ENCODE data around the gene KIAA0930.

The KIAA0930 gene

DNA sequence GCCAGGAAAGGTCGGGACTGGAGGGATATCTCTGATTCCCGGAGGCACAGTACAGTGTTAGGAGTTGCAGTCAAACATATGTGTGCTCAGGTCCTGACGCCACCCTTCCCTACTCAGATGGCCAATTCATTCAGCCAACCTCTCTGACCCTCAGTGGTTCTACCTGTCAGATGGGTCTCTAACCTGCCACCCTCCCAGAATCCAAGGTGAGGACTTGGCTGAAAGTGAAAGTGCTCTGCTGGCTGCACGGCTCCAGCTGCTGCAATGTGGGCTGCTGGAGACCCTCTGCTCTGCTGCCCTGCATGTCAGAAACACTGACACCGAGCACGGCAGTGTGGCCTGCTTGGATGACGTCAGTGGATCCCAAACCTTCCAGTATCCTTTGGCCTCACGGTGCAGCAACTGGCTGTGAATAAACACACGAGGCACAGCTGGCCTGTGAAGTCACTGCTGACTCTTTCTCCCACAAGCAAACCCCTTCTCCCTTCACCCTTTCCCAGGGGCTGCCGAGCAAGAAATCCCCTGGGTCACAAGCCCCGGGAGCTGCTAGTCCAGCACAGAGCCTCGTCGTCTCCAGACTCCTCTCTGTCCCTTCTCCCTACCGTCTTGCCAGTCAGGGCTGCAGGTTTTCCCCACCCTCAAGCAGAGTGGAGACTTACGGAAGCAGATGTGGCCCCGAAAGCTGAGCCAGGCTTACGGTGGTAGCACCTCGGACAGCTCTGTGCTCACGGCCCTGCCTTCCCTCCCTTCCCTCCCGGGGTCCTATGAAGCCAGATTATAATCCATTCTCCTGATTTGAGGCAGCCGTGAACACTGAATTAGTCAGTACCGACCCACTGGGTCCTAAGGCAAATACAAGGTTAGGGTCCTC lies 24.3 kb downstream of the KIAA0930 start:
- DNase-seq, result no peak

DNA sequence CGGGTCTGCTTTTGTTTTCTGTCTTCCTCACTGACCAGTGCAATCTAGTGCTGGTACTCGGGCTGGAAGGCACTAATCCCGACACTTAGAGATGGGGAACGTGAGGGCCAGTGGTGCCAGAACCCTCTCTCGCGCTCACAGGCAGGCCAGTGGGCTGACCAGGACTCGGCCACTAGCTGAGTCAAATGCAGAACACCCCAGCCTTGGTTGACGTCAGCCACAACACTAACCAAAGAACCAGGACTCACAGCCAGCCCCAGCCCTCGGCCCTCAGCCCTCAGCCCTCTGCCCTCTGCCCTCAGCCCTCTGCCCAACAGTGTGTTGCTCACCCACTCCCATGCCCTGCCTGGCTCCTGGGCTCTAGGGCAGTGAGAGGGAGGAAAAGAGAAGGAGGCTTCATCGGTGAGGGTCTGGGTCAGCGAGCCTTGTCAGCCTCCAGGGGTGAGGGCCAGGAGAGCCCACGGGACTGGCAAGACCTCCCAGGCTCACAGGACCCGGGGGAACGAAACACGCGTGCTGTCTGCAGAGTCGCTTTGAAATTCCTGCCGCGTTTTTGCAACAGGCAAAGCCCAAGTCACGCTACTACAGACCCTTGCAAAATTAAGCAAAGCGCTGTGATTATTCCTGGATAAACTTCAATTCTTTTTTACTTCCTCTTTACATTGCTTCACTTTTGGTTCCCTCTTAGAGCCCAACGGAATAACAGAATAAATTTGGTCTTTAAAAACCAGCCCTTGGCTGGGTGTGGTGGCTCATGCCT lies 27.5 kb downstream of the KIAA0930 start:
- peak; percentile 41 for DNase-seq

DNA sequence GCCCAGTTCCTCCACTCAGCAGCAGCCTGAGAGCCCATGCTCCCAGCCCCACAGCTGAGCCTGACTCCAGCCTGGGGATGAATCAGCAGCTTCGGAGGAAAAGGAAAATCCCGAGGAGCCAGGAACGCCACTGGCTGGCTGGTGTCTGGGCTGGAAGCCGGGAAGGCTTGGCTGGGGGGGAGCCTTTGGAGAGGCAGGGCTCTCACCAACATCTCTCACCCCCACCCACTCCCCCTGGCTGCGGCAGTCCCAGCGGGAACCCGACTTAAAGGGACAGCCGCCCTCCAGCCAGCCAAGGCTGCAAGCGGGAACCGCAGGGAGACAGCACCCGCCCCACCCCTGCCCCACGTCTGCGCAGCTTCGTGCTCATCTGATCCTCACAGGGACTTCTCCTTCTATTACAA lies 28.4 kb downstream of the KIAA0930 start:
- DNase-seq, result no peak

DNA sequence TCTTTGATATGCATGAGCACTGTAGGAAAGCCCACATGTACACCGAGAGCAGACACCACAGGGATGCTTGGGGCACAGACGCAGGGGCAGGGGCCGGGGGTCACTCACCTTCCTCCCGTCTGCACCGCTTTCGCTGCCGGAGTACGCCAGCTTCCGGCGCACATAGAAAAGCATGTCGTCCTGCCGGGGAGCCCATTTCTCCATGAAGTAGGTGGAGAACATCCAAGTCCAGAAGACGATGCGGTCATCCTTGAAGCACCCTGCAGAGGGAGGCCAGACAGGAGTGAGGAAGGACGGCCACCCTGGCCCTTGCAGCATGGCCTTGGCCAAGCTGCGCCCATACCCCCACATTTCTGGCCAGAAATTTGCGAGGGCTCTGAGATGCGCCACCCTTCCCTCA lies 28.8 kb downstream of the KIAA0930 start:
- no peak for DNase-seq

DNA sequence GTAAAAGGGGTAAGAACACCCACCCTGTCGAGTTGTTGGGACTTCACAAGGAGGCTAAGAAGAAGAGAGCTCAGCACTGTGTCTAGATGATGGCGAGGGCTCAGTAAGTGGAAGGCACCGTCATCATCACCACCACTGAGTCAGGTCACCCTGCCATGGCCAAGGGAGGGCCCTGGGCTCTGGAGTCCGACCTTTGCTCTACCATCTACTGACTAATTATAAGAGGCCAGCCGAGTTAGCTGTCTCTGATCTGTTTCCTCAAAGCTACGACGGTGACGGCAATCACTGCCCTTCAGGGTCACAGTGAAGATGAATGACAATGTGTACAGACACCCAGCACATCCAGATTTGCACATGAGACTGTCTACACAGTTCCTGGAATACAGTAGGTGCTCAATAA lies 29.3 kb downstream of the KIAA0930 start:
- no peak for DNase-seq

DNA sequence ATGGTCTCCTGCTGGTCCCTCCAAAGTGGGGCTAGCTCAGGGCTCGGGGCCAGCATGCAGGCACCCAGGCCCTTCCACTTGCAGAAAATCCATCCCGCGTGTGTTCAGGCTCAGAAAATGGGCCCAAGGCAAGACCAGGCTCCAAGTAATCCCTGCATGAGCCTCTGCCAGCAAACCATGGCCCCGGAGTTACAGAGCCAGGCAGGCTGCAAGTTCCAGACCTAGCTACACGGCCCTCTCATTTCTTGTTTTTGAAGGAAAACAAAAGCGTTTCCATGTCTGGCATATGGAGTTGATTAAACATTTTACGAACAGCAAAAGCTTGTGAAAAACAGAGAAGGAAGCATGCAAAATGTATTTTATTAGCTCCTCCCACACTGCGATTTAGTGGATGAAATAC lies 29.7 kb downstream of the KIAA0930 start:
- no peak for DNase-seq

DNA sequence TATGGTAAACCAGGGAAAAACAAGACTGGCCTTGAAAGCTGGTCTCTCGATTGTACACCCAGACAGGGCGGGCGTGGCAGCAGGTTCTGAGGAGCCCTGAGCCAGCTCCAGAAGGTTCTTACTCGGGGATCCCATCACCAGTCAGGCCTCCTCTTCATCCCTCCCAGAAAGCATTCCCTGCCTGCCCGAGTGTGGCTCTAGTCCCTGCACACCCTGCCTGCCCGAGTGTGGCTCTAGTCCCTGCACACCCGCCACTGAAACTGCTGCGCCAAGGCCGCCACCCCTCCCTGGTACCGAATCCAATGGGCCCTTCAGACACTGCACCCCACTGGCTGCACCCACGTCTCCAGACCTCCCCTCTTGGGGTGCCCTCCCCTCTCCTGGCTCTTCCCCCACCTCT lies 30.1 kb downstream of the KIAA0930 start:
- no peak for DNase-seq

DNA sequence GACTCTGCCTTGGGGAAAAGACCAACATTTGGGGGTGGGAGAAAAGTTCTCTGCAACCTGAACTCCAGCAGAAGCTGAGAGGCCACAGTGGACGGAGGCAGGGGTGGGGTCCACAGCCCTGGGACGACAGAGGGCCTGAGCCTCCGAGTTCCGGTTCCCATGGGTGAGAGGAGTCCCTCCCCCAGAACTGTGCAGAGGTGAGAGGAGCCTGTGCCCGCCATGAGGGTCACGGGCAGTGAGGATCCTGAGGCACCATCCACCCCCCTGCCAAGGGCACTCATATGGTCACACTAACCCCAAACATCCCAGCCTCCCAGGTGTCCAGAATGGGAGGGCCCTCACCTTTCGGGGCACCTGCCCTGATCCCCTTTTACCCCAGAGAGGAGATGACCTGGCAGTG lies 30.5 kb downstream of the KIAA0930 start:
- DNase-seq, result no peak

DNA sequence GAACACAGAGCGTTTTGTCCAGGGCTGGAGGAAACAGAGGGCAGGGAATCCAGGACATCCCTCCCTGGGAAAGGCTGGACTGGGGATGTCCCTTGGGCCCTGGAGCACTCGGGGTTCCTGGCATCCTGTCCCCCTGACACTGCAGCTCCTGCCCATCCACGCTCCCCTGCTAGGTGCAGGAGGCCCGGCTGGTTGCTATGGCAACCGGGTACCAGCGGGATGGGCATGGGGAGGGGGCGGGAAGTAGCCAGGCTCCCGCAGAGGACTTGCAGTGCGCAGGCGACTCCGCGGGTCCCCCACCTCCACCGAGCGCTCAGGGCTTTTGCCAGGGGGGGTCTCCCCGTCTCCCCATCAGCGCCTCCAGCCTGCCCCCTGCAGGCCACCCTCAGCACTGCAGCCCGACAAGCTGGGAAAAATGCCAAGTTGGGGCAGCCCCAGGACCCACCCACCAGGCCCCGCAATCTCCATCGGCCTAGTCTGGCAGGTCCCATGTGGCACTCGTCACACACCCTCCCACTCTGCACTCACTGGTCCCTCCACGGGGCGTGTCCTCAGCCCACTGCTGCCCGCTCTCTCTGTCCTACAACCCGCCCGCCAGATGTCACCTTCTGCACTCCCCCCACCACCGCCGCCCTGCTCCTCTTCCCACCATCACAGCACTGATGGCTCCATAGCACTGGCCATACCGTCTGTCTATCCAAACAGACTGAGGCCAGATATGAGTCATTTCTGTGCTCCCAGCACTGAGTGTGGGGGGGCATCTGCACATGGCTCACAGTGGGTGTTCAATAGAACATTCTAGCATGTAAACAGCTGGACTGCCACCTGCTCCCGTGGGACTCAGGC lies 31.5 kb downstream of the KIAA0930 start:
- DNase-seq, result no peak

DNA sequence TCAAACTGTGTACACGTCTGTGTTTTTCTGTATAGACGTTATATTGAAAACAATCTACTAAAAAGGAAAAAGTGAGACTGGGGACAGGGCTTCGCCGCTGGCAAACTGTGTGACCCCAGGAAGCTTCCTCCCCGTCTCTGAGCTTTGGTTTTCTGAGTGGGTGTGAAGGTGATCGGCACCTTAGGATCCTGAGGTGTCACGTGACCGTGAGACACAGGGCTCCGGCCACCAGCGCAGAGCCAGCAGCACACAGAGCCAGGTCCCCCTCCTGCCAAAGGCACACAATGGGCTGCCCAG lies 32.0 kb downstream of the KIAA0930 start:
- DNase-seq, result no peak

DNA sequence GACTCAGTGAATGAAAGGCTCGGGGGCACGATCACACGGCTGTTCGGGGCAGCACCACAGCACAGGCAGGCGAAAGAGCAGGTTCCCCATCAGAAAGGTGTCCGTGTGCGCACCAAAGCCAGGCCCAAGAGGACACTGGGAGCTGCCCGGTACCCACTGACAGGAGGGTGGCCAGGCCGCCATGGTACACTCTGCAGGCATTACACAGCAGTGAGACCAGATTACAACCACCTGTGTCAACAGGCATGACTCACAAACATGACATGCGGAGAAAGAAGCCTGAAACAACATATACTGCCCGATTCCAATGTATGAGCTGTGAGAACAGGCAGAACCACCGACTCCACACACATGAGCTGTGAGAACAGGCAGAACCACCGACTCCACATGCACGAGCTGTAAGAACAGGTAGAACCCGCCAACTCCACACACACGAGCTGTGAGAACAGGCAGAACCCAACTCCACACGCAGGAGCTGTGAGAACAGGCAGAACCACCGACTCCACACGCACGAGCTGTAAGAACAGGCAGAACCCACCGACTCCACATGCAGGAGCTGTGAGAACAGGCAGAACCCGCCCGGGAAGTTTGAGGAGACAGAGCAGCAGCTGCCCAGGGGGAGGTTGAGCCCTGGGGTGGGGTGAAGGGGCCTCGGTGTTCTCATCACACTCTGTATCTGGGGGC lies 32.6 kb downstream of the KIAA0930 start:
- DNase-seq, result no peak

DNA sequence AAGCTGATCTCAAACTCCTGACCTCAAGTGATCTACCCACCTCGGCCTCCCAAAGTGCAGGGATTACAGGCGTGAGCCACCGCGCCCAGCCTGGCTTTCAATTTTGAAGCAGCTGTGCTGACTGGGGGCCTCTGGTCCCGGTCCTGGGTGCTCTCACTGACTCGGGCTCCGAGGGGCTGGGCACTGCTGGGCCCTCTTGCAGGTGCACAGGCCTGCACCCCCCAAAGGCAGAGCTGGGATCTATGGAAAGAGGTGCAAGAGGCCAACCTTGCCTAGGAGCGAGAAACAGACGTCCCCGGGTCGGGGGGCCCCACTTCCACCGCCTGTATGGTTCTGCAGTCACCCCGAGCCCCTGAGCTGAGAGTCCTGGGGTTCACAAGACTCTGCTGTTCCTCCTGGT lies 33.2 kb downstream of the KIAA0930 start:
- DNase-seq, result no peak

DNA sequence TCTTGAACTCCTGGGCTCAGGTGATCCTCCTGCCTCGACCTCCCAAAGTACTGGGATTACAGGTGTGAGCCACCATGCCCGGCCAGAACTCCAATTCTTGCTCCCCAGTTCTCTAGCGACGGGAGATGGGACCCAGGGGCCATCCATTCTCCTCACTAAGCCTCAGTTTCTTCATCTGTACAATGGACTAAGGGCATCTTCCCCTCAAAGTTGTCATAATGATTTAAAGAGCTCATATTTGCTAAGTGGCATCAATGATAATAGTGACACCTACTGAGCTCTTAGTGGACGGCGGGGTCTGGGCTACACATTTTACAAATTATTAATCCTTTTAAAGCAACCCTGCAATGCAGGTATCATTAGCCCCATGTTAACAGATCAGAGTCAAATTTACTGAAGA lies 34.5 kb downstream of the KIAA0930 start:
- no peak for DNase-seq

DNA sequence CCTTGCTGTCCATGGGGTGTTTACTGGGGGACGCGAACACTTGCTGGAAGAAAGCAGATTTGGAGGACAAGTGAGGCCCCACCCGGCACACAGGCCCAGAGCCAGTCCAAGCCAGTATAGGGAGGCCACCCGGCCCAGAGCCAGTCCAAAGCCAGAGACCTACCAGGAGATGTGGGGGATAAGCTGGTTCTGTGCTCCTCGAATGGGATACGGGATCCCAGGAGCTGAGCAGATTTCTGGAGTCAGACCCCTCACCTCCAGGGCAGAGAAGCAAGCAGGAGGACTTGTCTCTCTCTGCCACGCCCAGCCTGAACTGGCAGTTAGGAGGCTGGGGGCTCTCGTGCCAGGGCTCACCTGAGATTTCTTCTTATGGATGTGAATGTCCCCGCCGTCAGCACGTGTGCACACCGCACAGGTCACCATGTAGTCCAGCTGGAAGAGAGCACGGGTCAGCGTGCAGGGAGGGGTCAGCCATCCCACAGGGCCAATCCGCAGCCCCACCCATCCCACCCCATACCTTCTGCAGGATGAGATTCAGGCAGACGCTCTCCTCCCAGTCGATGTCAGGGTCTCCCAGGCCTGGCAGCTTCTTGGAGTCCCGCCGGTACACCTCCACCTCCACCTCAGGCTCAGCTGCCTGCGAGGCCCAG lies 35.3 kb downstream of the KIAA0930 start:
- DNase-seq, result no peak

DNA sequence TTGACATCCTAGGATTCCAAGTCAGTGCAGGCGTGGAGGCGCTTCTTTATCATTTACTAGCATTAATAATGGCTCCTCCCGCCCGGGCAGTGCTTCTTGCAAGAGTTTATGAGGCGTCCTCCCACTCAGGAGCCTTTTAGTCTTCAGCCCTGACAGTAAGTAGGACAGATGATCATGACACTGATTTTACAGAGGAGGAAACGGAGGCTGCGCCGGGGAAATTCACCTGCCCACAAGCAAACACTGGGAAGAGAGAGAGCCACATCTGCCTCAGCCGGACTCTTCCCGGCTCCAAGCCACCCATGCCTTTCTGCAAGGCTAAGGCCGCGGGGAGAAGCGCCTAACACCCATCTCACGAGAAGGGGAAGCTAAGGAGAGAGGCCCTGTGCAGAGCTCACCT lies 35.9 kb downstream of the KIAA0930 start:
- DNase-seq, result no peak

DNA sequence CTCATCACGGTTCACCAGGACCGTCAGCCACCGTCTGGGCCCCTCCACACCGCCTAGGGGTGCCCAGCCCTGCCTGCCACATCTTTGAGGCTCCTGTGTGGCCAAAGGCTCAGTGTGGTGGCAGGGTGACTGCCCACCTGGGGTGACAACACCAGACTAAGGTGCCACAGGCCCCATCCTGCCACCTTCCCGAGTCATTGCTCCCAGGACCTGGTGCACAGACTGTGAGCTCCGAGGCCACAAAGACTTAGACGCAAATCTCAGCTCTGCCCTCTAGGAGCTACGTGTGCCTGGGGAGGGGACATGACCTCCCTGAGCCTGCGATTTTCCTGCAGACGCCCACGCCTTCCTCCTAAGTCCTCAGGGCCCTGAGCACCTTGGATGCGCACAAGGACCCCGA lies 36.5 kb downstream of the KIAA0930 start:
- no peak for DNase-seq

DNA sequence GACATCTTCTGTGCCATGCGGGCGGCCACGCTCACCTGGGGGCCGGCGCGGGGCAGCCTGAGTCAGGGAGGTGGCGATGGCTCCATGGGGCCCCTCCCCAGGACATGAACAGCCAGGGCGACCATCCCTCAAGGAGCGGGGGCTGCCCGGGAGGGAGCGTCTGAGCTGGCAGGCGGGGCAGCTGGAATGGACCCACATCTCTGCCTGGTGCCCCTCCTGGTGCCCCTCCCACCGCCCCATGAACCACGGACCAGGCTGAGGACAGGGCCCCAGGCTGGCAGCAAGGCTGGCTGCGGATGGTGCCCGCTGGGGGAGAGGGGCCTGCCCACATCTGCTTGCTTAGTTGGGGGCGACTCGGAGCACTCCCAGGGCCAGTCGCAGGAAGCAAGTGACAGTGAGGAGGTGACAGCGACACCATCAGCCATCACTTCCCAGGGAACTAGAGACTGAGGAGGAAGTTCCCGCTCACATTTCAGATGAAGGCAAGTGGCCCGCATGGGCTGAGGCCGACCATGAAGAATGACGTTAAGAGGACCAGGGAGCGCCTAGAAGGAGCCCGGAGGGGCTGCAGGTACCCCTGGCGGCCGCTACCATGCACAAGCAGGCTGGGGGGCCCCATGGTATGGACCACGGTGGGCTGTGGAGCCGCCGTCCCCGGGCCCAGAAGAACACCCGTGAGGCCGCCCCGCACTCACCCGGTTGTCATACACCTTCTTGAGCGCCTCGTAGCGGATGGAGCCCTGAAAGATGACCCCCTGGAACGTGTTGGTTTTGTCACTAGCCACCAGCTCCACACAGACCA lies 37.3 kb downstream of the KIAA0930 start:
- no peak for DNase-seq

DNA sequence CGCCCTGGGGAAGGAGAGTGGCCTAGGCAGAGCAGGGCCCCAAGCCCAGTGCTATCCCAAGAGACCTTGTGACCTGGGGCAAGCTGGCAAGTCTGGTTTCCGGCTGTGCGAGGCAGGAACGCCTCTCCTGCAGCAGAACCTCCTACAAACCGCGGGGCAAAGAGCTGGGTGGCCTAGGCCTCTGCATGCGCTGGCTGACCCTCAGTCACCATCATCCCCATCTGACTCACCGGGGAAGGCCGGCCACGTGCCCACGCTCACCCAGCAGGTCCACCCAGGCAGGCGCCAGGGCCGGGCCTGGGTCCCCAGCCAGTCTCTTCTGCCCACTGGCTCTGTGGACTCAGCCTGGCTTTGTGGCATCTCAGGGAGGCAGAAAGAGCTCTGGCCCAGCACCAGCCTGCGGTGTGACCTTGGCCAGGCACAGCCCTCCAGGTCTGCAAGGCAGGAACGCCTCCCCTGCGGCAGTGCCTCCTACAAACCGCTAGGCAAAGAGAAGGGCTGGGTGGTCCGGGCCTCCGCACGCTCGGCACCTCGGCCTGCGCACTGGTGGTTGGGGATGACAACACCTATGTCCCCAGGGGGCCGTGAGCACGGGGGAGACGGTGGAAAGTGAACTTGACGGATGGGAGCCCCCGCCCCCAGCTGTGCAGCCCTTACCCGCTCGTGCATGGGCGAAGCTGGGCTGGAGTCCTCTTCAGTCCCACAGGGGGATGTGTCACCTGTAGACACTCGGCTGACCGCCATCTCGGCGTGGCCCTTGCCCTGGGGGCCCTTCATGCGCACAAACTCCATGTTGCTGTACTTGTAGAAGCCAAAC lies 38.2 kb downstream of the KIAA0930 start:
- DNase-seq, result no peak

DNA sequence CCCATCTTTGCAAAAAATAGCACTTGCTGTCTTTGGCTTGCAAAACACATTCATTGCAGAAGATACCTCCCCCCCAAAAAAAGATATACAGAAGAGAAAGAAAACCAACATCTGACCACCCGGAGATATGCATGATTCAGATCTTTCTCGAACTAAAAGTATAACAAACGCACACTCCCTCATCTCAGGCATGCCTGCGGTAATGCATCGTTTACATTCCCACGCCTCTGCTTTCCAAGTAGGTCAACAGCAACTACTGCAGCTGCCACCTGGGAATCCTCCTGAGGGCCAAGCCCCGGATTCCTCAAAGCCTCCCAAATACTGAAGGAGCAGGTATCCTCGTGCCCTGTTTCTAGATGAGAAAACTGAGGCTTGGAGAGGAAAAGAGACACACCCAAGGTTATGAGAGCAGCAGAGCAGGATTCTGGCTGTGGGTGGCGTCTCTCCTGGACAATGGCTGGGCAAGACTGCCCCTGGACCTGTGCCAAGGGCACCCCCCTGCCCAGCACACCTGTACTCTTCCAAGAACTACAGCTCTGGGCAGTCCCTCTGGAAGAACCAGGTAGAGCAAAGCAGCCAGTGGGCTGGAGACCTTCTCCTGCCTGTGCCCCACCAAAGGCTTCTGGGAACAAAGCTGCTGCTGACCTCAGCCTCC lies 38.9 kb downstream of the KIAA0930 start:
- no peak for DNase-seq

DNA sequence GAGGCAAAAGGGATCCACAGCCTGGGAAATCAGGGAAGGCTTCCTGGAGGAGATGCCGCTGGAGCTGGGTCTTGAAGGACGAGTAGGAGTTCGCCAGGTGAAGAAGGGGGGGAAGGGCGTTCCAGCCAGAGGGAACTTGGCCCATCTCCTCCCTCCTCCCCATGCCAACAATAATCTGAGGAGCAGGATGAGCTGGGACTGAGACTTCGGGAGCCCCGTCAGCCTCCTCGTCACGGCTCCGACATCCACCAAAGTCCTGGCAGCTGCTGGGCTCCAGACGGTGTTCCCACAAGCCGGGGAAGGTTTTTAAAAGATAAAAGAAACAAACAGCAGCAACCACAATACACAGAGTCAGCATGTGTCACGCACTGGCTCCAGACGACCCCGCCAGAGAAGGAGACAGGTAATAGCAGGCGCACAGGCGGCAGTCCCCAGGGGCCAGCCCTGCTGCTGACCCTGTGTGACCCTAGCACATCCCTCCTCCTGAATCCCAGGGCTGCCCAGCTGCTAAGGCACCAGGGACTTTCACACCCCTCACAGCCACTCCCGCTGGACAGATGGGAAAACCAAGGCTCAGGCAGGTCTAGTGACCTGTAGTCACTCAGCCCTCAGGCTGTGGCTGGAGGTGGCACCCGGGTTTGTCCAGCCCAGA lies 39.7 kb downstream of the KIAA0930 start:
- DNase-seq, result no peak
